K562 (cell line): ENCODE results near the gene KAZN.

Experiments
- AFF4 ChIP-seq: sonication (generic); formaldehyde crosslinking; IDR thresholded peaks from 2 replicates; pipeline ENCODE4 v1.8.0; 2023; ENCODE audit warnings: mild to moderate bottlenecking, missing genetic modification reagents
- BHLHE40 ChIP-seq: IDR thresholded peaks from 2 replicates; pipeline ENCODE4 v1.6.1; 2011; ENCODE audit warnings: low read length, improper control_type of control experiment
- FOXK1 ChIP-seq: sonication (generic); formaldehyde crosslinking; IDR thresholded peaks from 2 replicates; pipeline ENCODE4 v1.8.0; 2022; ENCODE audit warnings: missing genetic modification reagents, mild to moderate bottlenecking, borderline replicate concordance
- JUNB ChIP-seq: fragments of 450-650 bp; formaldehyde crosslinking; conservative IDR thresholded peaks from 2 replicates; pipeline ENCODE4 v1.4.0; 2020; ENCODE audit warnings: mild to moderate bottlenecking
- NR2C1 ChIP-seq, 2 experiments: fragments of 450-650 bp; IDR thresholded peaks; 2 replicates each; pipeline ENCODE4 v1.6.1; 2017; ENCODE audit warnings: mild to moderate bottlenecking in 2 of 2, antibody characterized with exemption in 1 of 2, inconsistent platforms in 1 of 2, missing compliant biosample characterization in 1 of 2, missing genetic modification characterization in 1 of 2
- SMAD3 ChIP-seq: fragments of 450-650 bp; formaldehyde crosslinking; conservative IDR thresholded peaks from 2 replicates; pipeline ENCODE4 v1.4.0; 2020; ENCODE audit warnings: mild to moderate bottlenecking
- SMC3 ChIP-seq: conservative IDR thresholded peaks from 2 replicates; pipeline ENCODE4 v1.6.1; 2011; ENCODE audit warnings: low read depth, low read length, improper control_type of control experiment; ENCODE audit not compliant: insufficient read depth
- TCFL5 ChIP-seq: fragments of 250-450 bp; sonication (Bioruptor Pico); conservative IDR thresholded peaks from 2 replicates; pipeline ENCODE4 v1.6.1; 2021; ENCODE audit warnings: mild to moderate bottlenecking, moderate library complexity, matching md5 sums
- XRCC5 ChIP-seq: fragments of 200-400 bp; formaldehyde crosslinking; IDR thresholded peaks from 2 replicates; pipeline ENCODE4 v1.6.1; 2017; ENCODE audit warnings: low read depth, mild to moderate bottlenecking, low read length
- ZBTB7A ChIP-seq: IDR thresholded peaks from 2 replicates; pipeline ENCODE4 v1.6.1; 2011; ENCODE audit warnings: low read depth, mild to moderate bottlenecking, low read length, moderate library complexity, borderline replicate concordance; ENCODE audit not compliant: control insufficient read depth
- ZNF121 ChIP-seq: sonication (generic); formaldehyde crosslinking; conservative IDR thresholded peaks from 2 replicates; pipeline ENCODE4 v1.8.0; 2022; ENCODE audit warnings: missing genetic modification reagents
- TF ChIP-seq, protein P1 (sequence below): sonication (generic); formaldehyde crosslinking; IDR thresholded peaks from 2 replicates; pipeline ENCODE4 v1.5.0; 2020; ENCODE audit warnings: missing genetic modification reagents

GRCh38 chr1:14658642-14659041 is 60.2 kb downstream of the KAZN start:
- TF ChIP-seq FOXK1, result no peak
- no peak for TF ChIP-seq SMC3
- TF ChIP-seq TCFL5, result no peak
- TF ChIP-seq SMAD3 (CRISPR knock-in tag), result no peak
- TF ChIP-seq AFF4, result no peak
- TF ChIP-seq JUNB (CRISPR knock-in tag), result no peak
- TF ChIP-seq, protein P1, sequence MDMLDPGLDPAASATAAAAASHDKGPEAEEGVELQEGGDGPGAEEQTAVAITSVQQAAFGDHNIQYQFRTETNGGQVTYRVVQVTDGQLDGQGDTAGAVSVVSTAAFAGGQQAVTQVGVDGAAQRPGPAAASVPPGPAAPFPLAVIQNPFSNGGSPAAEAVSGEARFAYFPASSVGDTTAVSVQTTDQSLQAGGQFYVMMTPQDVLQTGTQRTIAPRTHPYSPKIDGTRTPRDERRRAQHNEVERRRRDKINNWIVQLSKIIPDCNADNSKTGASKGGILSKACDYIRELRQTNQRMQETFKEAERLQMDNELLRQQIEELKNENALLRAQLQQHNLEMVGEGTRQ (CRISPR knock-in tag), result no peak
- no peak for TF ChIP-seq XRCC5
- no peak for TF ChIP-seq ZNF121 (CRISPR knock-in tag)
- no peak for TF ChIP-seq ZBTB7A
- TF ChIP-seq NR2C1 (IDR thresholded peaks at IDR 0.05), result no peak
- TF ChIP-seq NR2C1 (tag; IDR thresholded peaks at IDR 0.05), result no peak
- TF ChIP-seq BHLHE40, result no peak
